Body of pancreas (tissue), 4 donors: ENCODE data around the gene KCNF1. TPM values are rescaled to one million over a fixed set of nuclear protein-coding genes. Genes with fewer than 3 reads are reported as not detected.

ENCODE experiments used
- ATAC-seq: fragments of 150-250 bp; one replicate; pipeline ENCODE4 v1.9.1; 2016
- DNase-seq, 4 donors: peaks; one replicate each; pipeline ENCODE4 v3.0.0-alpha.2; 2019
- H3K27ac ChIP-seq, 4 donors: fragments of 200-600 bp; sonication (generic); 1 replicate in 3 of 4; 2 replicates in 1 of 4; pipeline versions ENCODE4 v1.5.1 to v1.6.1; 2016 to 2019; ENCODE audit warnings: mild to moderate bottlenecking in 1 of 4, mixed read lengths in 1 of 4, moderate library complexity in 1 of 4
- H3K27me3 ChIP-seq, 2 donors: fragments of 200-600 bp; sonication (generic); one replicate each; pipeline ENCODE4 v1.6.0; 2016; ENCODE audit warnings: mild to moderate bottlenecking in 1 of 2
- H3K36me3 ChIP-seq, 2 donors: fragments of 200-600 bp; sonication (generic); replicated peaks in 1 of 2; 2 replicates each; pipeline ENCODE4 v1.5.1; 2016; ENCODE audit warnings: low read depth in 2 of 2; ENCODE audit not compliant: insufficient read depth in 1 of 2
- H3K4me1 ChIP-seq: fragments of 200-600 bp; sonication (generic); one replicate; pipeline ENCODE4 v1.6.0; 2016
- H3K4me3 ChIP-seq, 2 donors: fragments of 200-600 bp; sonication (generic); 1 replicate in 1 of 2; 2 replicates in 1 of 2; pipeline ENCODE4 v1.5.1; 2016 to 2019
- H3K9me3 ChIP-seq, 3 donors: fragments of 200-600 bp; sonication (generic); 1 replicate in 2 of 3; 2 replicates in 1 of 3; pipeline ENCODE4 v1.5.1; 2016
- CTCF ChIP-seq, 7 experiments: fragments of 450-650 bp in 4 of 7; fragments of 200-600 bp in 3 of 7; sonication (generic) in 3 of 7; IDR thresholded peaks; one replicate each; pipeline ENCODE4 v1.5.1; 2016 to 2019; ENCODE audit warnings: antibody characterized with exemption in 7 of 7
- POLR2A ChIP-seq, 3 donors: fragments of 450-650 bp; IDR thresholded peaks; one replicate each; pipeline ENCODE4 v1.6.1; 2016; ENCODE audit warnings: antibody characterized with exemption in 3 of 3, mild to moderate bottlenecking in 2 of 3
- WGBS, 2 donors: methylation state at CpG; one replicate each; pipeline ENCODE4 v1.1.5; 2017; 5-methylcytosine and 5-hydroxymethylcytosine counted together
- intact Hi-C: fragments of 100-400 bp; cut with DNase I; formaldehyde crosslinking; loops from one replicate; pipeline ENCODE4 v1.15.1; 2023
- total RNA-seq, 2 donors: library from RNA; depleted of rRNA; stranded (reverse); fragments of >200 nt; gene quantifications; one replicate each; pipeline ENCODE4 v1.1.0, GENCODE V29; 2016

The KCNF1 gene
- total RNA-seq, 2 donors from 2014 or later: 5.3 TPM; not detected in 1

GRCh38 chr2:10939058-10939457, 27.3 kb downstream of the KCNF1 start:
- Histone ChIP-seq H3K27ac (no peak overlapping the region), H3K27me3 (no peaks in the 10 kb centered on the region), H3K4me1 (no peaks in the 10 kb centered on the region), H3K9me3 (peaks cover 0 to 13% (median 0%) of the 10 kb centered on the region in 3 donors), H3K36me3 (no peaks in the 10 kb centered on the region), H3K4me3 (no peak overlapping the region)
- intact Hi-C loops: no loop called here
- WGBS, 2 donors: 93 to 96% methylated on average over 3 of the region's 3 CpGs
- ATAC-seq (no peak), DNase-seq (no peak)
- TF ChIP-seq CTCF (IDR thresholded peaks at IDR 0.05): no peak
- TF ChIP-seq POLR2A (IDR thresholded peaks at IDR 0.05): no peak

- H3K4me1 ChIP-seq: no peaks in the 10 kb centered on the region
- peaks cover 0 to 13% (median 0%) of the 10 kb centered on the region in 3 donors for H3K9me3 ChIP-seq
- intact Hi-C loops: no loop called here
- no peaks in the 10 kb centered on the region for H3K27me3 ChIP-seq
- H3K36me3 ChIP-seq: no peaks in the 10 kb centered on the region
- no peak overlapping the region for H3K4me3 ChIP-seq
- TF ChIP-seq CTCF (IDR thresholded peaks at IDR 0.05) (no peak), POLR2A (IDR thresholded peaks at IDR 0.05) (no peak)
- DNase-seq (no peak), ATAC-seq (no peak)
- 59 to 78% methylated on average over 2 of the region's 2 CpGs for WGBS, 2 donors
- H3K27ac ChIP-seq: no peak overlapping the region
Observed at GRCh38 chr2:10940596-10940995, 28.9 kb downstream of the KCNF1 start.

- Histone ChIP-seq H3K4me1 (no peaks in the 10 kb centered on the region), H3K27me3 (no peaks in the 10 kb centered on the region), H3K36me3 (no peaks in the 10 kb centered on the region), H3K27ac (no peak overlapping the region), H3K4me3 (no peak overlapping the region), H3K9me3 (peaks cover 0 to 13% (median 0%) of the 10 kb centered on the region in 3 donors)
- WGBS, 2 donors: 66 to 83% methylated on average over 3 of the region's 3 CpGs
- ATAC-seq (no peak), DNase-seq (no peak)
- TF ChIP-seq POLR2A (IDR thresholded peaks at IDR 0.05) (no peak), CTCF (IDR thresholded peaks at IDR 0.05) (no peak)
- intact Hi-C loops: no loop called here
Observed at GRCh38 chr2:10941383-10941782, 29.6 kb downstream of the KCNF1 start.

GRCh38 chr2:10944799-10945198, 33.1 kb downstream of the KCNF1 start:
- no peak for ATAC-seq
- TF ChIP-seq POLR2A (IDR thresholded peaks at IDR 0.05) (no peak), CTCF (IDR thresholded peaks at IDR 0.05) (no peak)
- no peak for DNase-seq
- WGBS, 2 donors: 75 to 83% methylated on average over 2 to 5 of the region's 5 CpGs
- intact Hi-C loops: no loop called here
- no peaks in the 10 kb centered on the region for H3K27me3 ChIP-seq
- no peaks in the 10 kb centered on the region for H3K4me1 ChIP-seq
- no peak overlapping the region for H3K27ac ChIP-seq
- H3K36me3 ChIP-seq: no peaks in the 10 kb centered on the region
- peaks cover 0 to 4% (median 0%) of the 10 kb centered on the region in 3 donors for H3K9me3 ChIP-seq
- no peak overlapping the region for H3K4me3 ChIP-seq

GRCh38 chr2:10946394-10946793, 34.7 kb downstream of the KCNF1 start:
- TF ChIP-seq POLR2A (IDR thresholded peaks at IDR 0.05): no peak
- no peak for TF ChIP-seq CTCF (IDR thresholded peaks at IDR 0.05)
- H3K27me3 ChIP-seq: no peaks in the 10 kb centered on the region

More at GRCh38 chr2:10946394-10946793, 34.7 kb downstream of the KCNF1 start:
- Histone ChIP-seq H3K36me3 (no peaks in the 10 kb centered on the region), H3K4me1 (no peaks in the 10 kb centered on the region), H3K9me3 (no peaks in the 10 kb centered on the region), H3K4me3 (no peak overlapping the region), H3K27ac (no peak overlapping the region)
- no peak for ATAC-seq
- intact Hi-C loops: no loop called here
- WGBS, 2 donors: 83% methylated on average over 6 of the region's 6 CpGs
- no peak for DNase-seq
